Measurements from ENCODE around the gene LRCH4. TPM values are rescaled to one million over a fixed set of nuclear protein-coding genes. Genes with fewer than 3 reads are reported as not detected.

LRCH4 gene
- total and polyA plus RNA-seq, 2 of the 13 experiments (the other 11 are each of a cell fraction or from before 2014, with no cell fraction given), result 7.0 to 9.3 TPM

- TF ChIP-seq AHDC1 (CRISPR knock-in tag; IDR thresholded peaks at IDR 0.05; ENCODE audit: borderline replicate concordance) (no peak), CENPBD1 (CRISPR knock-in tag; IDR thresholded peaks at IDR 0.05; ENCODE audit: borderline replicate concordance, low read depth) (no peak), ZNF607 (CRISPR knock-in tag; IDR thresholded peaks at IDR 0.05; ENCODE audit: borderline replicate concordance) (no peak), SRF (IDR thresholded peaks at IDR 0.05; ENCODE audit: low read depth, low read length) (no peak), SSRP1 (CRISPR knock-in tag; IDR thresholded peaks at IDR 0.05) (no peak; the same call in 1 of the 2 replicates), POLR2G (IDR thresholded peaks at IDR 0.05; ENCODE audit: low read depth, low read length) (peak; percentile 78), NFRKB (IDR thresholded peaks at IDR 0.05) (no peak), CENPT (CRISPR knock-in tag; IDR thresholded peaks at IDR 0.05; ENCODE audit: low read depth) (no peak), ZNF441 (CRISPR knock-in tag; IDR thresholded peaks at IDR 0.05; ENCODE audit: borderline replicate concordance) (no peak), TEAD3 (CRISPR knock-in tag; optimal IDR thresholded peaks at IDR 0.05; ENCODE audit: borderline replicate concordance) (peak; percentile 72), DMAP1 (CRISPR knock-in tag; IDR thresholded peaks at IDR 0.05) (peak; percentile 26; the same call in 1 of the 2 replicates), KDM5A (IDR thresholded peaks at IDR 0.05; ENCODE audit: borderline replicate concordance, low read length) (peak; percentile 21; the same call in 1 of the 2 replicates)
- TF ChIP-seq, protein P1, sequence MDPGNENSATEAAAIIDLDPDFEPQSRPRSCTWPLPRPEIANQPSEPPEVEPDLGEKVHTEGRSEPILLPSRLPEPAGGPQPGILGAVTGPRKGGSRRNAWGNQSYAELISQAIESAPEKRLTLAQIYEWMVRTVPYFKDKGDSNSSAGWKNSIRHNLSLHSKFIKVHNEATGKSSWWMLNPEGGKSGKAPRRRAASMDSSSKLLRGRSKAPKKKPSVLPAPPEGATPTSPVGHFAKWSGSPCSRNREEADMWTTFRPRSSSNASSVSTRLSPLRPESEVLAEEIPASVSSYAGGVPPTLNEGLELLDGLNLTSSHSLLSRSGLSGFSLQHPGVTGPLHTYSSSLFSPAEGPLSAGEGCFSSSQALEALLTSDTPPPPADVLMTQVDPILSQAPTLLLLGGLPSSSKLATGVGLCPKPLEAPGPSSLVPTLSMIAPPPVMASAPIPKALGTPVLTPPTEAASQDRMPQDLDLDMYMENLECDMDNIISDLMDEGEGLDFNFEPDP (CRISPR knock-in tag; conservative IDR thresholded peaks at IDR 0.05), result no peak
- TF ChIP-seq, protein P2, sequence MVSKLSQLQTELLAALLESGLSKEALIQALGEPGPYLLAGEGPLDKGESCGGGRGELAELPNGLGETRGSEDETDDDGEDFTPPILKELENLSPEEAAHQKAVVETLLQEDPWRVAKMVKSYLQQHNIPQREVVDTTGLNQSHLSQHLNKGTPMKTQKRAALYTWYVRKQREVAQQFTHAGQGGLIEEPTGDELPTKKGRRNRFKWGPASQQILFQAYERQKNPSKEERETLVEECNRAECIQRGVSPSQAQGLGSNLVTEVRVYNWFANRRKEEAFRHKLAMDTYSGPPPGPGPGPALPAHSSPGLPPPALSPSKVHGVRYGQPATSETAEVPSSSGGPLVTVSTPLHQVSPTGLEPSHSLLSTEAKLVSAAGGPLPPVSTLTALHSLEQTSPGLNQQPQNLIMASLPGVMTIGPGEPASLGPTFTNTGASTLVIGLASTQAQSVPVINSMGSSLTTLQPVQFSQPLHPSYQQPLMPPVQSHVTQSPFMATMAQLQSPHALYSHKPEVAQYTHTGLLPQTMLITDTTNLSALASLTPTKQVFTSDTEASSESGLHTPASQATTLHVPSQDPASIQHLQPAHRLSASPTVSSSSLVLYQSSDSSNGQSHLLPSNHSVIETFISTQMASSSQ (IDR thresholded peaks at IDR 0.05; ENCODE audit: low read depth), result peak; percentile 77
- TF ChIP-seq, protein P2 (CRISPR knock-in tag; IDR thresholded peaks at IDR 0.05; ENCODE audit: borderline replicate concordance), result peak; percentile 68
- TF ChIP-seq, protein P3, sequence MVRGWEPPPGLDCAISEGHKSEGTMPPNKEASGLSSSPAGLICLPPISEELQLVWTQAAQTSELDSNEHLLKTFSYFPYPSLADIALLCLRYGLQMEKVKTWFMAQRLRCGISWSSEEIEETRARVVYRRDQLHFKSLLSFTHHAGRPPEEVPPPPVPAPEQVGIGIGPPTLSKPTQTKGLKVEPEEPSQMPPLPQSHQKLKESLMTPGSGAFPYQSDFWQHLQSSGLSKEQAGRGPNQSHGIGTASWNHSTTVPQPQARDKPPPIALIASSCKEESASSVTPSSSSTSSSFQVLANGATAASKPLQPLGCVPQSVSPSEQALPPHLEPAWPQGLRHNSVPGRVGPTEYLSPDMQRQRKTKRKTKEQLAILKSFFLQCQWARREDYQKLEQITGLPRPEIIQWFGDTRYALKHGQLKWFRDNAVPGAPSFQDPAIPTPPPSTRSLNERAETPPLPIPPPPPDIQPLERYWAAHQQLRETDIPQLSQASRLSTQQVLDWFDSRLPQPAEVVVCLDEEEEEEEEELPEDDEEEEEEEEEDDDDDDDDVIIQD (CRISPR knock-in tag; IDR thresholded peaks at IDR 0.05; ENCODE audit: low read depth), result peak; percentile 7; the same call in 1 of the 2 replicates
Observed at GRCh38 chr7:100546129-100546925, 39.6 kb downstream of the LRCH4 start (continued).

Data from HepG2 (cell line).